Sigmoid colon (tissue), 7 donors: ENCODE measurements around the gene HSD17B4. TPM values are rescaled to one million over a fixed set of nuclear protein-coding genes. Genes with fewer than 3 reads are reported as not detected.

Source experiments
- DNase-seq: peaks from one replicate; pipeline ENCODE4 v3.0.0-alpha.2; 2019
- H3K27ac ChIP-seq, 4 donors: fragments of 200-600 bp; sonication (generic); one replicate each; pipeline ENCODE4 v1.5.1; 2016 to 2019; ENCODE audit warnings: mild to moderate bottlenecking in 1 of 4
- H3K27me3 ChIP-seq, 3 donors: fragments of 200-600 bp; sonication (generic); one replicate each; pipeline ENCODE4 v1.5.1; 2019; ENCODE audit warnings: mild to moderate bottlenecking in 1 of 3
- H3K36me3 ChIP-seq, 4 donors: fragments of 200-600 bp; sonication (generic); one replicate each; pipeline ENCODE4 v1.5.1; 2016 to 2019
- H3K4me1 ChIP-seq, 4 donors: fragments of 200-600 bp; sonication (generic); one replicate each; pipeline ENCODE4 v1.5.1; 2017 to 2019
- H3K4me3 ChIP-seq, 4 donors: fragments of 200-600 bp; sonication (generic); one replicate each; pipeline ENCODE4 v1.5.1; 2017 to 2019; ENCODE audit warnings: mild to moderate bottlenecking in 2 of 4, moderate library complexity in 1 of 4
- H3K9me3 ChIP-seq, 4 donors: fragments of 200-600 bp in 3 of 4; sonication (generic) in 3 of 4; one replicate each; pipeline versions ENCODE4 v1.5.1 to v1.6.1; 2013 to 2019
- EP300 ChIP-seq, 4 donors: sonication (generic); formaldehyde crosslinking; IDR thresholded peaks; one replicate each; pipeline ENCODE4 v1.6.1; 2017; ENCODE audit warnings: antibody characterized with exemption in 4 of 4
- POLR2A ChIP-seq, 2 donors: fragments of 450-650 bp; IDR thresholded peaks; one replicate each; pipeline ENCODE4 v1.6.1; 2016; ENCODE audit warnings: antibody characterized with exemption in 2 of 2, mild to moderate bottlenecking in 2 of 2, moderate library complexity in 2 of 2
- POLR2AphosphoS5 ChIP-seq, 4 donors: sonication (generic); formaldehyde crosslinking; IDR thresholded peaks; one replicate each; pipeline ENCODE4 v1.6.1; 2017; ENCODE audit warnings: antibody characterized with exemption in 4 of 4
- WGBS, 2 donors: extraction: QIAGEN DNeasy Blood & Tissue Kit; methylation state at CpG; one replicate each; pipeline ENCODE4 v1.1.7; 2013; 5-methylcytosine and 5-hydroxymethylcytosine counted together
- intact Hi-C: fragments of 100-400 bp; cut with DNase I; formaldehyde crosslinking; loops from one replicate; pipeline ENCODE4 v1.15.1; 2023
- polyA plus RNA-seq, 3 donors: library from polyadenylated mRNA; stranded (reverse); fragments of 200-250 nt; gene quantifications; one replicate each; pipeline ENCODE4 v1.2.3, GENCODE V29; 2013
- total RNA-seq, 4 donors: library from RNA; depleted of rRNA; stranded (reverse); fragments of >200 nt; gene quantifications; one replicate each; pipeline ENCODE4 v1.1.0, GENCODE V29; 2016
- TF ChIP-seq, protein P1 (sequence below), 4 experiments: fragments of 450-650 bp in 3 of 4; fragments of 200-600 bp in 1 of 4; IDR thresholded peaks; one replicate each; pipeline ENCODE4 v1.5.1; 2016 to 2019; ENCODE audit warnings: antibody characterized with exemption in 4 of 4, mild to moderate bottlenecking in 3 of 4, moderate library complexity in 2 of 4
- donor health status: healthy with polysubstance abuse.
- donor health status: Bipolar disorder and iron deficiency.
- donor health status: healthy.

Gene HSD17B4
- total and polyA plus RNA-seq, 7 donors: 80.6 to 229 (median 114) TPM

DNA sequence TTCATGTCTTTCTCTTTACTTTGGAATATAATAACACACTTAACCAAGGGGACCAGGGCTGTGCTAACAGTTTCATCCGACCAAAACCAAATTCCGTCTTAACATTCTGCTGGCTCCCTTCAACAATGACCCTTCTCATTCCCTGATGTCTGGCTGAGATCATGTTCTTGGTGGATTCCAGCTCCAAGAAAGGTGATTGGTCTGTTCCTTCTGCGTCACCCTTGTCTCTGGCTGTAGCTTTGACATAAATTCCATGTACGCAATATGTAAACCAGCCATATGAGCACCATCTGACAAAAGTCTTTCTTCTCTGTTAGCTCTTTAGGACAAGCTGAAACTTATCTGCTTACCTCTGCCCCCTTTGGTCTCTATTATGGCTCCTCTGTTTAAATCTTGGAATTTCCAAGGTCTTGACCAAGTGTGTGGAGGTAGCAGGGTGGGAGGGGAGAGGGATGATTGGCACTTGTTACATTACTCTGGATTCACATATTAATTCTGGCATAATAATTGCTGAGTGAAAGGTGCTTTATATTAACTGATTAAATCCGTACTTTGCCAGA is 45.7 kb upstream of the HSD17B4 start:
- Histone ChIP-seq H3K27me3 (peaks cover 0 to 12% (median 0%) of the 10 kb centered on the region in 3 donors), H3K4me3 (no peak overlapping the region), H3K4me1 (peaks cover 0 to 11% (median 4%) of the 10 kb centered on the region in 4 donors), H3K9me3 (no peaks in the 10 kb centered on the region), H3K36me3 (no peaks in the 10 kb centered on the region), H3K27ac (no peak overlapping the region)
- no peak for DNase-seq
- intact Hi-C loops: no loop called here
- TF ChIP-seq EP300 (IDR thresholded peaks at IDR 0.05): no peak
- TF ChIP-seq, protein P1, sequence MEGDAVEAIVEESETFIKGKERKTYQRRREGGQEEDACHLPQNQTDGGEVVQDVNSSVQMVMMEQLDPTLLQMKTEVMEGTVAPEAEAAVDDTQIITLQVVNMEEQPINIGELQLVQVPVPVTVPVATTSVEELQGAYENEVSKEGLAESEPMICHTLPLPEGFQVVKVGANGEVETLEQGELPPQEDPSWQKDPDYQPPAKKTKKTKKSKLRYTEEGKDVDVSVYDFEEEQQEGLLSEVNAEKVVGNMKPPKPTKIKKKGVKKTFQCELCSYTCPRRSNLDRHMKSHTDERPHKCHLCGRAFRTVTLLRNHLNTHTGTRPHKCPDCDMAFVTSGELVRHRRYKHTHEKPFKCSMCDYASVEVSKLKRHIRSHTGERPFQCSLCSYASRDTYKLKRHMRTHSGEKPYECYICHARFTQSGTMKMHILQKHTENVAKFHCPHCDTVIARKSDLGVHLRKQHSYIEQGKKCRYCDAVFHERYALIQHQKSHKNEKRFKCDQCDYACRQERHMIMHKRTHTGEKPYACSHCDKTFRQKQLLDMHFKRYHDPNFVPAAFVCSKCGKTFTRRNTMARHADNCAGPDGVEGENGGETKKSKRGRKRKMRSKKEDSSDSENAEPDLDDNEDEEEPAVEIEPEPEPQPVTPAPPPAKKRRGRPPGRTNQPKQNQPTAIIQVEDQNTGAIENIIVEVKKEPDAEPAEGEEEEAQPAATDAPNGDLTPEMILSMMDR (IDR thresholded peaks at IDR 0.05): no peak
- TF ChIP-seq POLR2A (IDR thresholded peaks at IDR 0.05): no peak
- no peak for TF ChIP-seq POLR2AphosphoS5 (IDR thresholded peaks at IDR 0.05)
- 94 to 96% methylated on average over 5 of the region's 5 CpGs for WGBS, 2 donors

DNA sequence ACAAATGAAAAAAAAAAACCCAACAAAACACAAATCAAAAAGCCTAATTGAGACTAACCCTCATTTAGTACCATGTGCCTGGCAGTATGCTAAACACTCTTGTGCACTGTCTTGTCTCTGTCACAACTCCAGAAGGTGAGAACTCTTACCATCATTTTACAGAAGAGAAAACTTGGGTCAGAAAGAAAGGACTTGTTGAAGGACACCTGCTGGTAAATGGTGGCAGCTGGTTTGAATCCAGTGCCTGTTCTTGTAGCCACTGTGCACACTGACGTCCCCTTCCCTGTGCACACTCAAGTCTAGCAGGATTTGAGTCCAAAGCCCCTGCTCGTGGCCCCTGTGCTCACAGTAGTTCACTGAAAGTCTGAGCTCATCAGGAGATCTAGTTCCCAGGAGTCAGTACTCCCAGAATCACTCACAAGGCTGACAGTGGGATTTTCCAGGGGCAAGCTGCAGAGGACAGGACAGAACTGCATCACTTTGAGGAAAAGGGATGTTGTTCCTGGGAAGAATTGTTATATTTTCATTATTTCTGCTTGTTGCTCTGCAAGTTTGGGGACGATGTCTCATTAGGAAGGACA is 43.0 kb upstream of the HSD17B4 start:
- no peak overlapping the region for H3K27ac ChIP-seq
- no peak overlapping the region for H3K4me3 ChIP-seq
- intact Hi-C loops: no loop called here
- no peaks in the 10 kb centered on the region for H3K9me3 ChIP-seq
- no peaks in the 10 kb centered on the region for H3K36me3 ChIP-seq
- TF ChIP-seq EP300 (IDR thresholded peaks at IDR 0.05) (no peak), POLR2AphosphoS5 (IDR thresholded peaks at IDR 0.05) (no peak), POLR2A (IDR thresholded peaks at IDR 0.05) (no peak)
- TF ChIP-seq, protein P1 (IDR thresholded peaks at IDR 0.05): no peak
- H3K4me1 ChIP-seq: peaks cover 0 to 13% (median 7%) of the 10 kb centered on the region in 4 donors
- DNase-seq: no peak
- peaks cover 0 to 12% (median 0%) of the 10 kb centered on the region in 3 donors for H3K27me3 ChIP-seq
- WGBS, 2 donors: 76 to 83% methylated on average over 3 of the region's 3 CpGs

DNA sequence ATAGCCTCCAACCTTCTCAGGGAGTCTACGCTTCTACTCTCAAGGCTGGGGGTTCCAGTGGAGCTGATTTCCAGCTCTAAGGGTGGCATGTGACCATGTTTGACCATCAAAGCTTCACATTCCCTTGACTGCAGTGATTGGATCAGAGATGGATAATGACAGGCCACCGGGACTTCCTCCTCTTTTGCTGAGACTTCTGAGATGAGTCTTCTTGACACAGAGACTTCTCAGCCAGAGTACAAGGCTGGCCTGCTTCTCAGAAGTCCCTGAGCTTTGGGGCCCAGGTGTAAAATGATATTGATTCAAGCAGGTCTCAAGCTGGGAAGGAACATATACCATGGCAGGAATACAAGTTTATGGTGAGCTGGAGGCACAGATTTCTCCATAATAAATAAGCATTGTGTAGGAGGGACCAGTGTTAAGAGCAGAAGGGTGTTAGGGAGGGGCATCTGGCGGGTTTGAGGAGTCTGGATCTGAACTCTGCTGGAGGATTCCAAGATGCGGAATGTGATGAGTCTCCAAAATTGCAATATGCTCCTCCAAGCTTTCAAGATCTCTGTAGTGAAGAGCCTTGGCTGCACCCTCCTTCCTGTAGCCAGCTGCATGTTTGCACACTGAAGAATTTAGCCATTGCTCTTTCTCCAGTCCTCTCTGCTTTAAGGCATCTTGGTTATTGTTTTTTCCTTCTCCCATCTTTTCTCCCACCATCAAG is 41.7 kb upstream of the HSD17B4 start:
- peaks cover 0 to 13% (median 7%) of the 10 kb centered on the region in 4 donors for H3K4me1 ChIP-seq
- H3K27ac ChIP-seq: no peak overlapping the region
- no peaks in the 10 kb centered on the region for H3K36me3 ChIP-seq
- peaks cover 0 to 12% (median 0%) of the 10 kb centered on the region in 3 donors for H3K27me3 ChIP-seq
- no peak for DNase-seq
- intact Hi-C loops: loop anchor here (1.0 to 10.0 kb wide), 5 partner anchors 78 to 422 kb away; partner anchors contain the start of genes DMXL1 and DTWD2
- no peaks in the 10 kb centered on the region for H3K9me3 ChIP-seq
- no peak for TF ChIP-seq POLR2AphosphoS5 (IDR thresholded peaks at IDR 0.05)
- TF ChIP-seq POLR2A (IDR thresholded peaks at IDR 0.05): no peak
- TF ChIP-seq, protein P1 (IDR thresholded peaks at IDR 0.05): no peak
- TF ChIP-seq EP300 (IDR thresholded peaks at IDR 0.05): no peak
- H3K4me3 ChIP-seq: no peak overlapping the region
- 83 to 90% methylated on average over 4 of the region's 4 CpGs for WGBS, 2 donors

DNA sequence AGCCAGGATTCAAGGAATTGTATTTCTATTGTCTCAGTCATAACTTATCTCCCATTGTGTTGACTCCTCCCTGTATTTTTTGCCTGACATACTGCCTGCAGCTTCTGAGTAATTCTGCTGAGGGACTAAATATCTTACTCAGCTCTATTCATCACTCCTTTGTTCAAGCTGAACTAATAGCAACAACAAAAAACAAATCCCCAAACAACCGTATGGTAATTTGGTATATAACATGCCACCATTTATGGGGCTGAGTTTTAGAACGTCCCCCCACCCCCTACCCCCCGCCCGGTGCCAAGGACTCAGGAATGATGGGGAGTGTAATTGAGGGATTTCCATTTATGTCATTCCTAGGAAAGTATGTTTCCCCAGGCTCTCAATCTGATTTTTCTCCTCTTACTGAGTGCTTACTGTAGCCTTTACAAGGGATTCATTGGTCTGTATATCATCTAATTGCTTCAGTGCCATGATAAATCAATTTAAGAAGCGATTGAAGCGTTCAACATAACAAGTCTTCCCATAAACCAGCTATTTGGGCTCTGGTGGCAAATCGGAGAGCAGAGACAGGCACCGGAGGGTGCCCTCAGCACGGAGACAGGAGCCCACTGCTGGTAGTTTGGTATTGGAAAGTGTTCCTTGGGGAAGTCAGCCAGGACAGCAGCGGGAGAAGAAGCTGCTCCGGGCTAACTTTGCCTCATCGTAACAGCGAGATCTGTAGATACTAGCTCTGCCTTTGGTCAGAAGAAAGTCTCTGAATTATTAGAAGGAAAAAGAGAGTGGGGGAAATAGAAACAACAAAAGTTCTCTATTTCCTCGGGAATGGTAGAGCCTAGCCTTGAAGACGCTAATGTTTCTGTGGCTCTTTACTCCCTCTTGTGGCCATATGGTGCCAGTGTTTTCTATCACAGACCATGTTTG is 40.7 kb upstream of the HSD17B4 start:
- TF ChIP-seq, protein P1 (IDR thresholded peaks at IDR 0.05): peak; percentile 87 to 94 (median 92)
- TF ChIP-seq EP300 (IDR thresholded peaks at IDR 0.05): no peak
- no peak for TF ChIP-seq POLR2A (IDR thresholded peaks at IDR 0.05)
- TF ChIP-seq POLR2AphosphoS5 (IDR thresholded peaks at IDR 0.05): peak in 1 of 4 donors; percentile 7
- Histone ChIP-seq H3K36me3 (no peaks in the 10 kb centered on the region), H3K4me1 (peaks cover 0 to 13% (median 7%) of the 10 kb centered on the region in 4 donors), H3K4me3 (peak overlapping the region; percentile 15 to 51 (median 42)), H3K27ac (peak overlapping the region; percentile 61 to 71 (median 66)), H3K27me3 (peaks cover 0 to 12% (median 0%) of the 10 kb centered on the region in 3 donors), H3K9me3 (no peaks in the 10 kb centered on the region)
- intact Hi-C loops: loop anchor here (1.0 to 10.0 kb wide), 5 partner anchors 79 to 423 kb away; partner anchors contain the start of genes DMXL1 and DTWD2
- WGBS, 2 donors: 8 to 20% methylated on average over 15 of the region's 15 CpGs
- peak; percentile 69 for DNase-seq
